Neural progenitor cell (in vitro differentiated cells): ENCODE measurements around the gene MS4A4A. TPM values are rescaled to one million over a fixed set of nuclear protein-coding genes. Genes with fewer than 3 reads are reported as not detected.

Experiments
- DNase-seq: peaks from one replicate; pipeline ENCODE4 v3.0.0-alpha.2; 2016; ENCODE audit warnings: low spot score
- H2AFZ ChIP-seq: fragments of 200-600 bp; sonication (generic); replicated peaks from 2 replicates; pipeline ENCODE4 v1.6.1; 2016; ENCODE audit warnings: antibody characterized with exemption
- H3F3A ChIP-seq: fragments of 200-600 bp; sonication (generic); 2 replicates; pipeline ENCODE4 v1.6.1; 2016; ENCODE audit warnings: antibody characterized with exemption, low read depth
- H3K27ac ChIP-seq: fragments of 200-600 bp; sonication (generic); 2 replicates; pipeline ENCODE4 v1.5.1; 2016; ENCODE audit warnings: mild to moderate bottlenecking
- H3K27me3 ChIP-seq: fragments of 200-600 bp; sonication (generic); 2 replicates; pipeline ENCODE4 v1.6.1; 2016; ENCODE audit warnings: mild to moderate bottlenecking, moderate library complexity
- H3K36me3 ChIP-seq: fragments of 200-600 bp; sonication (generic); 2 replicates; pipeline ENCODE4 v1.5.1; 2016
- H3K4me1 ChIP-seq: fragments of 200-600 bp; sonication (generic); 2 replicates; pipeline ENCODE4 v1.6.1; 2016; ENCODE audit warnings: mixed run types
- H3K4me2 ChIP-seq: fragments of 200-600 bp; sonication (generic); 2 replicates; pipeline ENCODE4 v1.6.1; 2016
- H3K4me3 ChIP-seq: fragments of 200-600 bp; sonication (generic); 2 replicates; pipeline ENCODE4 v1.5.1; 2016
- H3K79me2 ChIP-seq: fragments of 200-600 bp; sonication (generic); 2 replicates; pipeline ENCODE4 v1.6.1; 2016; ENCODE audit warnings: low read depth
- H3K9ac ChIP-seq: fragments of 200-600 bp; sonication (generic); 2 replicates; pipeline ENCODE4 v1.6.1; 2016
- H3K9me3 ChIP-seq: fragments of 200-600 bp; sonication (generic); 2 replicates; pipeline ENCODE4 v1.5.1; 2016; ENCODE audit warnings: low read depth
- H4K20me1 ChIP-seq: fragments of 200-600 bp; sonication (generic); 2 replicates; pipeline ENCODE4 v1.6.1; 2016; ENCODE audit warnings: low read depth
- H3K27ac Mint-ChIP-seq: 3 replicates; pipeline ENCODE4 v1.8.0; 2021; ENCODE audit warnings: mixed read lengths
- H3K27me3 Mint-ChIP-seq: 2 replicates; pipeline ENCODE4 v1.8.0; 2022; ENCODE audit warnings: low read depth, mild to moderate bottlenecking, inconsistent platforms, moderate library complexity, mixed read lengths; ENCODE audit not compliant: insufficient read depth
- H3K36me3 Mint-ChIP-seq: 3 replicates; pipeline ENCODE4 v1.8.0; 2021; ENCODE audit warnings: mixed read lengths
- H3K4me1 Mint-ChIP-seq: 3 replicates; pipeline ENCODE4 v1.8.0; 2021; ENCODE audit warnings: mixed read lengths
- H3K4me3 Mint-ChIP-seq: 3 replicates; pipeline ENCODE4 v1.8.0; 2021; ENCODE audit warnings: mild to moderate bottlenecking, moderate library complexity, mixed read lengths
- H3K9me3 Mint-ChIP-seq: 3 replicates; pipeline ENCODE4 v1.8.0; 2020; ENCODE audit warnings: mixed read lengths
- CTCF ChIP-seq: fragments of 200-600 bp; sonication (generic); IDR thresholded peaks from 2 replicates; pipeline ENCODE4 v1.5.1; 2017; ENCODE audit warnings: antibody characterized with exemption, mild to moderate bottlenecking
- EZH2 ChIP-seq: fragments of 200-600 bp; sonication (generic); IDR thresholded peaks from 2 replicates; pipeline ENCODE4 v1.6.1; 2017; ENCODE audit warnings: antibody characterized with exemption, mild to moderate bottlenecking, moderate library complexity
- EZH2phosphoT487 ChIP-seq: fragments of 200-600 bp; sonication (generic); IDR thresholded peaks from 2 replicates; pipeline ENCODE4 v1.6.1; 2017; ENCODE audit warnings: antibody characterized with exemption
- total RNA-seq: library from RNA; depleted of rRNA; stranded (reverse); fragments of >200 nt; gene quantifications from 2 replicates; pipeline ENCODE4 v1.2.3, GENCODE V29; 2015; ENCODE audit warnings: low replicate concordance

The MS4A4A gene
- total RNA-seq, 1 donor from 2014 or later, result not detected

GRCh38 chr11:60252213-60253108 lies 28.0 kb upstream of the MS4A4A start:
- Histone ChIP-seq H3K4me2 (no peak overlapping the region), H3K4me3 (no peak overlapping the region), H3K9me3 (no peaks in the 10 kb centered on the region), H4K20me1 (no peaks in the 10 kb centered on the region), H3K4me1 (no peaks in the 10 kb centered on the region), H3K27ac (no peak overlapping the region), H2AFZ (no peak overlapping the region), H3F3A (no peaks in the 10 kb centered on the region), H3K27me3 (no peaks in the 10 kb centered on the region), H3K9ac (no peak overlapping the region), H3K36me3 (no peaks in the 10 kb centered on the region), H3K79me2 (no peaks in the 10 kb centered on the region)
- TF ChIP-seq EZH2phosphoT487 (no peak), EZH2 (no peak), CTCF (no peak)
- no peaks in the 10 kb centered on the region for H3K36me3 Mint-ChIP-seq
- no peak overlapping the region for H3K4me3 Mint-ChIP-seq
- DNase-seq, result no peak
- H3K27me3 Mint-ChIP-seq, result no peaks in the 10 kb centered on the region
- H3K9me3 Mint-ChIP-seq, result no peaks in the 10 kb centered on the region
- H3K4me1 Mint-ChIP-seq, result no peaks in the 10 kb centered on the region
- H3K27ac Mint-ChIP-seq, result no peak overlapping the region

- Histone ChIP-seq H3K9ac (no peak overlapping the region), H2AFZ (no peak overlapping the region), H4K20me1 (no peaks in the 10 kb centered on the region), H3K27ac (no peak overlapping the region), H3K36me3 (no peaks in the 10 kb centered on the region), H3K27me3 (no peaks in the 10 kb centered on the region), H3F3A (no peaks in the 10 kb centered on the region), H3K9me3 (no peaks in the 10 kb centered on the region), H3K79me2 (no peaks in the 10 kb centered on the region), H3K4me3 (no peak overlapping the region), H3K4me1 (no peaks in the 10 kb centered on the region), H3K4me2 (no peak overlapping the region)
- DNase-seq, result no peak
- H3K9me3 Mint-ChIP-seq, result no peaks in the 10 kb centered on the region
- H3K4me3 Mint-ChIP-seq, result no peak overlapping the region
- no peaks in the 10 kb centered on the region for H3K4me1 Mint-ChIP-seq
- no peaks in the 10 kb centered on the region for H3K27me3 Mint-ChIP-seq
- TF ChIP-seq EZH2phosphoT487, result no peak
- no peak overlapping the region for H3K27ac Mint-ChIP-seq
- no peaks in the 10 kb centered on the region for H3K36me3 Mint-ChIP-seq
Measured at GRCh38 chr11:60257956-60258722, 22.3 kb upstream of the MS4A4A start.

GRCh38 chr11:60261014-60261413 lies 19.5 kb upstream of the MS4A4A start:
- Histone ChIP-seq H3K4me2 (no peak overlapping the region), H3K27ac (no peak overlapping the region), H3K9ac (no peak overlapping the region), H3F3A (no peaks in the 10 kb centered on the region), H3K36me3 (no peaks in the 10 kb centered on the region), H3K27me3 (no peaks in the 10 kb centered on the region), H3K4me1 (no peaks in the 10 kb centered on the region), H2AFZ (peak overlapping the region; percentile 17), H3K79me2 (no peaks in the 10 kb centered on the region), H4K20me1 (no peaks in the 10 kb centered on the region), H3K4me3 (no peak overlapping the region), H3K9me3 (no peaks in the 10 kb centered on the region)
- Mint-ChIP-seq H3K4me3 (no peak overlapping the region), H3K27me3 (no peaks in the 10 kb centered on the region), H3K27ac (no peak overlapping the region), H3K9me3 (no peaks in the 10 kb centered on the region), H3K4me1 (no peaks in the 10 kb centered on the region), H3K36me3 (no peaks in the 10 kb centered on the region)
- no peak for TF ChIP-seq EZH2phosphoT487
- TF ChIP-seq CTCF, result no peak
- no peak for TF ChIP-seq EZH2
- no peak for DNase-seq
